ENCODE measurements around the gene VAV3. TPM values are rescaled to one million over a fixed set of nuclear protein-coding genes. Genes with fewer than 3 reads are reported as not detected.

VAV3 gene
- total and polyA plus RNA-seq, 2 donors from 2014 or later, result 61.6 to 87.5 TPM

- Histone ChIP-seq H3K9ac (ENCODE audit: low read length in 3 of 3) (no peak overlapping the region), H3K9me3 (ENCODE audit: control insufficient read depth in 2 of 3, insufficient read depth in 1 of 3, low read length in 3 of 3) (no peaks in the 10 kb centered on the region), H3K36me3 (ENCODE audit: control insufficient read depth in 2 of 3, insufficient read depth in 3 of 3, low read length in 3 of 3) (no peaks in the 10 kb centered on the region), H3K27ac (ENCODE audit: low read depth in 2 of 2, low read length in 2 of 2) (no peak overlapping the region), H3K27me3 (ENCODE audit: control insufficient read depth, insufficient read depth, low read length) (no peaks in the 10 kb centered on the region), H3K4me1 (ENCODE audit: control insufficient read depth in 2 of 3, insufficient read depth in 2 of 3, low read depth in 1 of 3, low read length in 3 of 3) (no peaks in the 10 kb centered on the region), H3K4me3 (ENCODE audit: low read length in 3 of 3) (no peak overlapping the region)
- FAIRE-seq (no peak), DNase-seq (no peak)
- TF ChIP-seq CTCF (IDR thresholded peaks at IDR 0.05; ENCODE audit: borderline replicate concordance, extremely low read depth, insufficient read depth), result no peak
- intact Hi-C loops (cut with DNase I), result no loop called here
Observed at GRCh38 chr1:107547363-107548155, 417.4 kb downstream of the VAV3 start.

GRCh38 chr1:107546576-107546975 lies 418.4 kb downstream of the VAV3 start:
- no peak for TF ChIP-seq CTCF (IDR thresholded peaks at IDR 0.05; ENCODE audit: borderline replicate concordance, extremely low read depth, insufficient read depth)
- Histone ChIP-seq H3K9me3 (ENCODE audit: control insufficient read depth in 2 of 3, insufficient read depth in 1 of 3, low read length in 3 of 3) (no peaks in the 10 kb centered on the region), H3K4me3 (ENCODE audit: low read length in 3 of 3) (no peak overlapping the region), H3K4me1 (ENCODE audit: control insufficient read depth in 2 of 3, insufficient read depth in 2 of 3, low read depth in 1 of 3, low read length in 3 of 3) (no peaks in the 10 kb centered on the region), H3K27ac (ENCODE audit: low read depth in 2 of 2, low read length in 2 of 2) (no peak overlapping the region), H3K27me3 (ENCODE audit: control insufficient read depth, insufficient read depth, low read length) (no peaks in the 10 kb centered on the region), H3K9ac (ENCODE audit: low read length in 3 of 3) (no peak overlapping the region), H3K36me3 (ENCODE audit: control insufficient read depth in 2 of 3, insufficient read depth in 3 of 3, low read length in 3 of 3) (no peaks in the 10 kb centered on the region)
- intact Hi-C loops (cut with DNase I), result no loop called here
- FAIRE-seq, result no peak
- no peak for DNase-seq

GRCh38 chr1:107545879-107546278 lies 419.1 kb downstream of the VAV3 start:
- H3K9me3 ChIP-seq (ENCODE audit: control insufficient read depth in 2 of 3, insufficient read depth in 1 of 3, low read length in 3 of 3), result no peaks in the 10 kb centered on the region
- H3K9ac ChIP-seq (ENCODE audit: low read length in 3 of 3), result no peak overlapping the region
- H3K27ac ChIP-seq (ENCODE audit: low read depth in 2 of 2, low read length in 2 of 2), result no peak overlapping the region
- no peak for TF ChIP-seq CTCF (IDR thresholded peaks at IDR 0.05; ENCODE audit: borderline replicate concordance, extremely low read depth, insufficient read depth)
- no peaks in the 10 kb centered on the region for H3K4me1 ChIP-seq (ENCODE audit: control insufficient read depth in 2 of 3, insufficient read depth in 2 of 3, low read depth in 1 of 3, low read length in 3 of 3)
- intact Hi-C loops (cut with DNase I), result no loop called here
- no peak overlapping the region for H3K4me3 ChIP-seq (ENCODE audit: low read length in 3 of 3)
- DNase-seq (no peak), FAIRE-seq (no peak)
- H3K36me3 ChIP-seq (ENCODE audit: control insufficient read depth in 2 of 3, insufficient read depth in 3 of 3, low read length in 3 of 3), result no peaks in the 10 kb centered on the region
- no peaks in the 10 kb centered on the region for H3K27me3 ChIP-seq (ENCODE audit: control insufficient read depth, insufficient read depth, low read length)
